Endodermal cell (in vitro differentiated cells): ENCODE data around the gene OBP2B. TPM values are rescaled to one million over a fixed set of nuclear protein-coding genes. Genes with fewer than 3 reads are reported as not detected.
"Not testable (repeated sequence)": the region's sequence is repeated elsewhere in the genome, so short reads cannot be mapped to it uniquely, and the experiment has no call there.

Experiments used
- DNase-seq: peaks from one replicate; pipeline ENCODE4 v3.0.0-alpha.2; 2017
- H3K27ac ChIP-seq: 2 replicates; pipeline ENCODE4 v1.5.1; 2013; ENCODE audit warnings: mild to moderate bottlenecking, low read depth, low read length, moderate library complexity
- H3K27me3 ChIP-seq: 2 replicates; pipeline ENCODE4 v1.6.1; 2013; ENCODE audit warnings: mild to moderate bottlenecking, low read length, moderate library complexity; ENCODE audit not compliant: insufficient read depth, control insufficient read depth, poor library complexity, severe bottlenecking
- H3K36me3 ChIP-seq: 2 replicates; pipeline ENCODE4 v1.7.0; 2013; ENCODE audit warnings: mild to moderate bottlenecking, low read length, moderate library complexity; ENCODE audit not compliant: control insufficient read depth, insufficient read depth
- H3K4me1 ChIP-seq: one replicate; pipeline ENCODE4 v1.7.0; 2013; ENCODE audit warnings: low read length; ENCODE audit not compliant: control insufficient read depth, insufficient read depth
- H3K4me3 ChIP-seq: 2 replicates; pipeline ENCODE4 v1.5.1; 2013; ENCODE audit warnings: mild to moderate bottlenecking, low read length, moderate library complexity
- H3K9ac ChIP-seq: 2 replicates; pipeline ENCODE4 v1.6.1; 2013; ENCODE audit warnings: mild to moderate bottlenecking, low read length, moderate library complexity; ENCODE audit not compliant: poor library complexity, severe bottlenecking; ENCODE audit errors: extremely low read depth
- H3K9me3 ChIP-seq: 2 replicates; pipeline ENCODE4 v1.6.1; 2013; ENCODE audit warnings: mild to moderate bottlenecking, low read length, moderate library complexity; ENCODE audit not compliant: control insufficient read depth
- H3K27ac Mint-ChIP-seq: 2 replicates; pipeline ENCODE4 v1.8.0; 2020; ENCODE audit warnings: mixed read lengths
- H3K27me3 Mint-ChIP-seq: 2 replicates; pipeline ENCODE4 v1.8.0; 2021; ENCODE audit warnings: mild to moderate bottlenecking, mixed read lengths; ENCODE audit not compliant: insufficient read depth
- H3K36me3 Mint-ChIP-seq: 2 replicates; pipeline ENCODE4 v1.8.0; 2020; ENCODE audit warnings: low read depth, mixed read lengths
- H3K4me1 Mint-ChIP-seq: 2 replicates; pipeline ENCODE4 v1.8.0; 2020; ENCODE audit warnings: mixed read lengths
- H3K4me3 Mint-ChIP-seq: 2 replicates; pipeline ENCODE4 v1.8.0; 2020; ENCODE audit warnings: mild to moderate bottlenecking, moderate library complexity, mixed read lengths
- H3K9me3 Mint-ChIP-seq: 2 replicates; pipeline ENCODE4 v1.8.0; 2020; ENCODE audit warnings: mild to moderate bottlenecking, mixed read lengths
- CTCF ChIP-seq: fragments of 200-600 bp; sonication (generic); conservative IDR thresholded peaks from 2 replicates; pipeline ENCODE4 v1.5.0; 2021; ENCODE audit warnings: antibody characterized with exemption, mild to moderate bottlenecking
- WGBS, 2 experiments: methylation state at CpG; one replicate each; pipeline versions ENCODE4 v1.1.5 to v1.1.7; 2013; ENCODE audit warnings: missing lambda C conversion rate in 2 of 2, mixed read lengths in 1 of 2; ENCODE audit not compliant: insufficient coverage in 1 of 2, insufficient read length in 1 of 2; 5-methylcytosine and 5-hydroxymethylcytosine counted together
- total RNA-seq, 2 donors: library from RNA; stranded (reverse); fragmentation: NEBNext Ultra II Directional in 1 of 2; extraction: Animal tissue kit (Norgen Biotek cat#: 25700) in 1 of 2; gene quantifications; 2 replicates in 1 of 2; 3 replicates in 1 of 2; pipeline ENCODE4 v1.2.1, GENCODE V29; 2021

Gene OBP2B
- total RNA-seq, 2 donors from 2014 or later: not detected

GRCh38 chr9:133237035-133237731 lies 28.1 kb upstream of the OBP2B start:
- H3K4me1 ChIP-seq: no peaks in the 10 kb centered on the region
- WGBS, 2 experiments: 83 to 88% methylated on average over 12 to 17 of the region's 17 CpGs
- Mint-ChIP-seq H3K4me1 (no peaks in the 10 kb centered on the region), H3K27ac (no peak overlapping the region), H3K36me3 (no peaks in the 10 kb centered on the region), H3K4me3 (no peak overlapping the region), H3K9me3 (no peaks in the 10 kb centered on the region), H3K27me3 (peaks cover 15% of the 10 kb centered on the region)
- no peak overlapping the region for H3K4me3 ChIP-seq
- TF ChIP-seq CTCF: no peak
- H3K27me3 ChIP-seq: no peaks in the 10 kb centered on the region
- no peak overlapping the region for H3K27ac ChIP-seq
- no peaks in the 10 kb centered on the region for H3K9me3 ChIP-seq
- H3K36me3 ChIP-seq: no peaks in the 10 kb centered on the region
- H3K9ac ChIP-seq: no peak overlapping the region
- DNase-seq: no peak

GRCh38 chr9:133236291-133237034 lies 27.4 kb upstream of the OBP2B start:
- H3K4me3 Mint-ChIP-seq, H3K4me1 Mint-ChIP-seq, H3K36me3 Mint-ChIP-seq, H3K9ac ChIP-seq, H3K4me3 ChIP-seq, H3K27me3 ChIP-seq, H3K27ac ChIP-seq, H3K4me1 ChIP-seq, H3K9me3 Mint-ChIP-seq, H3K36me3 ChIP-seq, DNase-seq, H3K9me3 ChIP-seq, H3K27ac Mint-ChIP-seq: not testable (repeated sequence)
- 83 to 85% methylated on average over 8 to 19 of the region's 19 CpGs for WGBS, 2 experiments
- peaks cover 15% of the 10 kb centered on the region for H3K27me3 Mint-ChIP-seq

GRCh38 chr9:133235549-133236222 lies 26.6 kb upstream of the OBP2B start:
- Mint-ChIP-seq H3K4me3 (no peak overlapping the region), H3K27ac (no peak overlapping the region)

More at GRCh38 chr9:133235549-133236222, 26.6 kb upstream of the OBP2B start:
- Mint-ChIP-seq H3K9me3 (peaks cover under 1% of the 10 kb centered on the region), H3K4me1 (no peaks in the 10 kb centered on the region), H3K27me3 (peaks cover 19% of the 10 kb centered on the region), H3K36me3 (no peaks in the 10 kb centered on the region)
- no peak for DNase-seq
- H3K36me3 ChIP-seq: no peaks in the 10 kb centered on the region
- no peak overlapping the region for H3K9ac ChIP-seq
- no peaks in the 10 kb centered on the region for H3K27me3 ChIP-seq
- TF ChIP-seq CTCF: no peak
- H3K9me3 ChIP-seq: no peaks in the 10 kb centered on the region
- H3K27ac ChIP-seq: no peak overlapping the region
- 88 to 100% methylated on average over 2 to 8 of the region's 11 CpGs for WGBS, 2 experiments
- no peak overlapping the region for H3K4me3 ChIP-seq
- H3K4me1 ChIP-seq: no peaks in the 10 kb centered on the region
